Stimulated activated CD4-positive, alpha-beta T cell treated with anti-CD3 and anti-CD28 coated beads, Interleukin-15, amount 100 ng/mL, for 24 hours (primary cell): ENCODE results near the gene CSF1R.

Source experiments
- DNase-seq: peaks from one replicate; pipeline ENCODE4 v3.0.0-alpha.2; 2020

Gene CSF1R

GRCh38 chr5:150120617-150121447 lies 34.5 kb upstream of the CSF1R start:
- DNase-seq, result no peak

GRCh38 chr5:150120062-150120441 lies 33.7 kb upstream of the CSF1R start:
- no peak for DNase-seq

GRCh38 chr5:150119421-150120061 lies 33.2 kb upstream of the CSF1R start:
- no peak for DNase-seq

- no peak for DNase-seq
Measured at GRCh38 chr5:150118561-150119229, 32.3 kb upstream of the CSF1R start.

GRCh38 chr5:150117945-150118560 lies 31.7 kb upstream of the CSF1R start:
- no peak for DNase-seq

- DNase-seq, result no peak
Measured at GRCh38 chr5:150116667-150117400, 30.5 kb upstream of the CSF1R start.

- no peak for DNase-seq
Measured at GRCh38 chr5:150114773-150115408, 28.5 kb upstream of the CSF1R start.

GRCh38 chr5:150114102-150114641 lies 27.8 kb upstream of the CSF1R start:
- no peak for DNase-seq

- DNase-seq, result no peak
Measured at GRCh38 chr5:150113047-150113744, 26.8 kb upstream of the CSF1R start.

GRCh38 chr5:150112201-150113046 lies 26.1 kb upstream of the CSF1R start:
- no peak for DNase-seq

- DNase-seq, result no peak
Measured at GRCh38 chr5:150111122-150111521, 24.8 kb upstream of the CSF1R start.

- DNase-seq, result no peak
Measured at GRCh38 chr5:150109921-150110320, 23.6 kb upstream of the CSF1R start.

GRCh38 chr5:150108711-150109514 lies 22.6 kb upstream of the CSF1R start:
- no peak for DNase-seq

GRCh38 chr5:150107909-150108447 lies 21.6 kb upstream of the CSF1R start:
- no peak for DNase-seq

GRCh38 chr5:150106674-150107426 lies 20.5 kb upstream of the CSF1R start:
- DNase-seq, result no peak

- DNase-seq, result no peak
Measured at GRCh38 chr5:150105928-150106615, 19.7 kb upstream of the CSF1R start.

GRCh38 chr5:150104550-150104870 lies 18.2 kb upstream of the CSF1R start:
- no peak for DNase-seq
